ENCODE data around the gene POLG.

GRCh38 chr15:89323825-89324224, 10.8 kb downstream of the POLG start:
- TF ChIP-seq CTCF (conservative IDR thresholded peaks at IDR 0.05; ENCODE audit: low read length) (no peak), EZH2phosphoT487 (IDR thresholded peaks at IDR 0.05; ENCODE audit: borderline replicate concordance, low read depth, low read length) (no peak)

Measured in OCI-LY7 (cell line).